Panc1 (cell line): ENCODE measurements around the gene GRIN2D. TPM values are rescaled to one million over a fixed set of nuclear protein-coding genes. Genes with fewer than 3 reads are reported as not detected.

Source experiments
- ATAC-seq: fragments of 200-7000 bp; cut with Tn5 transposase; 2 replicates; pipeline ENCODE4 v1.9.1; 2020; ENCODE audit warnings: mild to moderate bottlenecking, moderate library complexity
- BruUV-seq: library from RNA; stranded (reverse); fragments of 400-500 nt; replicated peaks from 2 replicates; lab custom pipeline; 2021; lab: Mats Ljungman, UMichigan
- CTCF ChIA-PET: fragments of 300-600 bp; sonication (Branson Sonifier 250); formaldehyde crosslinking; loops from one replicate; lab custom pipeline; 2022; ENCODE audit warnings: antibody characterized with exemption; lab: Charles Lee
- POLR2A ChIA-PET: fragments of 300-600 bp; sonication (Branson Sonifier 250); formaldehyde crosslinking; loops from one replicate; lab custom pipeline; 2022; ENCODE audit warnings: antibody characterized with exemption; lab: Charles Lee
- DNase-seq: peaks from one replicate; pipeline ENCODE4 v3.0.0-alpha.2; 2010; ENCODE audit warnings: low read depth, low spot score
- H3K27ac ChIP-seq: 2 replicates; pipeline ENCODE4 v1.5.1; 2011; ENCODE audit warnings: mild to moderate bottlenecking, low read length, inconsistent platforms
- H3K27me3 ChIP-seq: fragments of 200-500 bp; sonication (Bioruptor generic); 2 replicates; pipeline ENCODE4 v1.6.0; 2014; ENCODE audit warnings: low read length, inconsistent platforms; ENCODE audit not compliant: control insufficient read depth, insufficient read depth
- H3K36me3 ChIP-seq: fragments of 200-500 bp; sonication (Bioruptor generic); 2 replicates; pipeline ENCODE4 v1.5.1; 2014; ENCODE audit warnings: inconsistent platforms, mild to moderate bottlenecking, low read length, moderate library complexity; ENCODE audit not compliant: control insufficient read depth, insufficient read depth
- H3K4me1 ChIP-seq: 2 replicates; pipeline ENCODE4 v1.5.1; 2011; ENCODE audit warnings: inconsistent platforms, mild to moderate bottlenecking, low read length, moderate library complexity; ENCODE audit not compliant: control insufficient read depth, insufficient read depth
- H3K4me3 ChIP-seq, 2 experiments: 2 replicates each; pipeline ENCODE4 v1.5.1; 2011 to 2012; ENCODE audit warnings: low read depth in 2 of 2, low read length in 2 of 2, mild to moderate bottlenecking in 2 of 2, inconsistent platforms in 1 of 2, moderate library complexity in 1 of 2
- H3K9me3 ChIP-seq: fragments of 200-500 bp; sonication (Bioruptor generic); 2 replicates; pipeline ENCODE4 v1.5.1; 2014; ENCODE audit warnings: low read depth, mild to moderate bottlenecking, inconsistent platforms, low read length, moderate library complexity; ENCODE audit not compliant: control insufficient read depth, insufficient read depth
- CTCF ChIP-seq: fragments of 450-650 bp; IDR thresholded peaks from 2 replicates; pipeline ENCODE4 v1.5.1; 2017; ENCODE audit warnings: mild to moderate bottlenecking
- POLR2AphosphoS5 ChIP-seq: IDR thresholded peaks from 2 replicates; pipeline ENCODE4 v1.6.1; 2012; ENCODE audit warnings: mild to moderate bottlenecking, low read depth, low read length, moderate library complexity
- REST ChIP-seq, 2 experiments: IDR thresholded peaks; 2 replicates each; pipeline ENCODE4 v1.6.1; 2011 to 2012; ENCODE audit warnings: low read depth in 2 of 2, control low read depth in 1 of 2, low read length in 1 of 2, mild to moderate bottlenecking in 1 of 2, moderate library complexity in 1 of 2; ENCODE audit not compliant: insufficient read depth in 1 of 2
- SIN3A ChIP-seq: IDR thresholded peaks from 2 replicates; pipeline ENCODE4 v1.6.1; 2012; ENCODE audit warnings: low read depth, mild to moderate bottlenecking, low read length, moderate library complexity, borderline replicate concordance; ENCODE audit not compliant: insufficient read depth
- TCF7L2 ChIP-seq: IDR thresholded peaks from 2 replicates; pipeline ENCODE4 v1.6.1; 2011; ENCODE audit warnings: mild to moderate bottlenecking, low read depth, low read length, inconsistent platforms
- in situ Hi-C: cut with HindIII; loops from 2 replicates; pipeline ENCODE4 v1.10.0; 2016; ENCODE audit warnings: low sequenced_read_pairs, low pct_unique_long_range_greater_than_20kb
- intact Hi-C: fragments of 100-400 bp; cut with micrococcal nuclease; formaldehyde crosslinking; loops from one replicate; pipeline ENCODE4 v1.10.0; 2022; ENCODE audit not compliant: unreplicated experiment
- total RNA-seq: library from RNA; stranded (reverse); gene quantifications from one replicate; pipeline ENCODE4 v1.2.1, GENCODE V29; 2021; ENCODE audit not compliant: unreplicated experiment

Gene GRIN2D
- total RNA-seq, 1 experiment from 2014 or later = 6.2 TPM

- Histone ChIP-seq H3K4me3 (no peak overlapping the region), H3K27me3 (no peaks in the 10 kb centered on the region), H3K9me3 (no peaks in the 10 kb centered on the region), H3K36me3 (no peaks in the 10 kb centered on the region), H3K4me1 (peaks cover 3% of the 10 kb centered on the region), H3K27ac (no peak overlapping the region)
- CTCF ChIA-PET = no interaction called here
- intact Hi-C loops = no loop called here
- TF ChIP-seq REST (IDR thresholded peaks at IDR 0.05; ENCODE audit: insufficient read depth in 1 of 2, low read depth in 2 of 2, low read length in 1 of 2) (no peak), TCF7L2 (no peak), CTCF (peak; percentile 86), POLR2AphosphoS5 (no peak), SIN3A (no peak)
- ATAC-seq (peak; percentile 77), DNase-seq (no peak)
- POLR2A ChIA-PET = no interaction called here
- BruUV-seq = no TSS peak
- in situ Hi-C loops = no loop called here
Measured at GRCh38 chr19:48351341-48351752, 42.1 kb upstream of the GRIN2D start.

- ATAC-seq (no peak), DNase-seq (no peak)
- no peaks in the 10 kb centered on the region for H3K9me3 ChIP-seq
- in situ Hi-C loops (no loop called here), intact Hi-C loops (no loop called here)
- no peak overlapping the region for H3K4me3 ChIP-seq
- H3K4me1 ChIP-seq = peaks cover 3% of the 10 kb centered on the region
- TF ChIP-seq POLR2AphosphoS5 (no peak), REST (IDR thresholded peaks at IDR 0.05; ENCODE audit: insufficient read depth in 1 of 2, low read depth in 2 of 2, low read length in 1 of 2) (no peak), CTCF (no peak), SIN3A (no peak), TCF7L2 (no peak)
- no peak overlapping the region for H3K27ac ChIP-seq
- ChIA-PET POLR2A (no interaction called here), CTCF (no interaction called here)
- no peaks in the 10 kb centered on the region for H3K36me3 ChIP-seq
- no TSS peak for BruUV-seq
- no peaks in the 10 kb centered on the region for H3K27me3 ChIP-seq
Measured at GRCh38 chr19:48353677-48354076, 39.8 kb upstream of the GRIN2D start.
